NCI-H1930 (cell line): ENCODE data around the gene B3GALT5.

Experiments
- DNase-seq, 2 experiments: peaks; one replicate each; lab custom pipeline; 2025; lab: John Stamatoyannopoulos, UW

The B3GALT5 gene

GRCh38 chr21:39645331-39645730, 32.6 kb downstream of the B3GALT5 start:
- DNase-seq: no peak

GRCh38 chr21:39647476-39647875, 34.7 kb downstream of the B3GALT5 start:
- no peak for DNase-seq

GRCh38 chr21:39648879-39649278, 36.1 kb downstream of the B3GALT5 start:
- DNase-seq: no peak

GRCh38 chr21:39649526-39649925, 36.8 kb downstream of the B3GALT5 start:
- no peak for DNase-seq

GRCh38 chr21:39650306-39650705, 37.6 kb downstream of the B3GALT5 start:
- no peak for DNase-seq

- DNase-seq: no peak
Observed at GRCh38 chr21:39650801-39651200, 38.1 kb downstream of the B3GALT5 start.

- no peak for DNase-seq
Observed at GRCh38 chr21:39651206-39651605, 38.5 kb downstream of the B3GALT5 start.

GRCh38 chr21:39654951-39655350, 42.2 kb downstream of the B3GALT5 start:
- DNase-seq: no peak

GRCh38 chr21:39655589-39655988, 42.8 kb downstream of the B3GALT5 start:
- DNase-seq: no peak

- no peak for DNase-seq
Observed at GRCh38 chr21:39656209-39656608, 43.5 kb downstream of the B3GALT5 start.

- no peak for DNase-seq
Observed at GRCh38 chr21:39657091-39657689, 44.5 kb downstream of the B3GALT5 start.

GRCh38 chr21:39658066-39658465, 45.3 kb downstream of the B3GALT5 start:
- no peak for DNase-seq

- DNase-seq: no peak
Observed at GRCh38 chr21:39659070-39659815, 46.5 kb downstream of the B3GALT5 start.

GRCh38 chr21:39660191-39660980, 47.6 kb downstream of the B3GALT5 start:
- DNase-seq: no peak

- no peak for DNase-seq
Observed at GRCh38 chr21:39661121-39661520, 48.4 kb downstream of the B3GALT5 start.

GRCh38 chr21:39661740-39662139, 49.0 kb downstream of the B3GALT5 start:
- DNase-seq: no peak

- no peak for DNase-seq
Observed at GRCh38 chr21:39662411-39662953, 49.7 kb downstream of the B3GALT5 start.

- no peak for DNase-seq
Observed at GRCh38 chr21:39663066-39663465, 50.3 kb downstream of the B3GALT5 start.

GRCh38 chr21:39663742-39664492, 51.2 kb downstream of the B3GALT5 start:
- DNase-seq: no peak

- no peak for DNase-seq
Observed at GRCh38 chr21:39664586-39664985, 51.8 kb downstream of the B3GALT5 start.

- DNase-seq: no peak
Observed at GRCh38 chr21:39666026-39666425, 53.3 kb downstream of the B3GALT5 start.
